Bronchial epithelial cell (primary cell): ENCODE measurements around the gene TUFT1. TPM values are rescaled to one million over a fixed set of nuclear protein-coding genes. Genes with fewer than 3 reads are reported as not detected.

Source experiments
- DNase-seq: peaks from one replicate; pipeline ENCODE4 v3.0.0-alpha.2; 2010; ENCODE audit warnings: low read depth
- FAIRE-seq: peaks from 2 replicates; lab custom pipeline; 2011; peaks lifted over from hg19 to GRCh38; lab: Jason Lieb, UNC
- H3K27me3 ChIP-seq: 2 replicates; pipeline ENCODE4 v1.5.1; 2011; ENCODE audit warnings: low read length; ENCODE audit not compliant: control insufficient read depth, insufficient read depth
- H3K36me3 ChIP-seq: 2 replicates; pipeline ENCODE4 v1.5.1; 2011; ENCODE audit warnings: low read length; ENCODE audit not compliant: control insufficient read depth, insufficient read depth
- H3K4me3 ChIP-seq: 2 replicates; pipeline ENCODE4 v1.5.1; 2011; ENCODE audit warnings: mild to moderate bottlenecking, low read depth, low read length, control low read depth
- CTCF ChIP-seq: IDR thresholded peaks from 2 replicates; pipeline ENCODE4 v1.5.1; 2011; ENCODE audit warnings: mild to moderate bottlenecking, moderate library complexity, low read length, control low read depth, inconsistent platforms; ENCODE audit not compliant: insufficient read depth, severe bottlenecking
- total RNA-seq: library from RNA; depleted of rRNA; stranded (reverse); fragments of >200 nt; gene quantifications from 2 replicates; pipeline ENCODE4 v1.2.1, GENCODE V29; 2014

Gene TUFT1
- total RNA-seq, 1 donor from 2014 or later: 25.0 TPM

- no peak for FAIRE-seq
- no peak for DNase-seq
Measured at GRCh38 chr1:151510020-151510405, 30.1 kb upstream of the TUFT1 start.

GRCh38 chr1:151510614-151510956 is 29.5 kb upstream of the TUFT1 start:
- no peak for FAIRE-seq
- Histone ChIP-seq H3K27me3 (no peaks in the 10 kb centered on the region), H3K36me3 (no peaks in the 10 kb centered on the region), H3K4me3 (peak overlapping the region; percentile 65)
- no peak for DNase-seq
- TF ChIP-seq CTCF: no peak

More at GRCh38 chr1:151510020-151510405, 30.1 kb upstream of the TUFT1 start:
- Histone ChIP-seq H3K4me3 (no peak overlapping the region), H3K36me3 (no peaks in the 10 kb centered on the region), H3K27me3 (no peaks in the 10 kb centered on the region)
- no peak for TF ChIP-seq CTCF

GRCh38 chr1:151510957-151511635 is 29.0 kb upstream of the TUFT1 start, which contains the start of gene CGN:
Gene CGN (plus strand): TSS chr1:151511387. CDS start chr1:151518520, 7,133 bp downstream.
- peak within 1 kb of the TSS; percentile 65 for H3K4me3 ChIP-seq
- DNase-seq (peak; percentile 66), FAIRE-seq (no peak)
- H3K27me3 ChIP-seq: no peaks in the 10 kb centered on the region
- H3K36me3 ChIP-seq: no peaks in the 10 kb centered on the region
- TF ChIP-seq CTCF: no peak

GRCh38 chr1:151511636-151512215 is 28.4 kb upstream of the TUFT1 start:
- H3K36me3 ChIP-seq: no peaks in the 10 kb centered on the region
- no peak for FAIRE-seq
- no peak for DNase-seq
- peak; percentile 19 for TF ChIP-seq CTCF
- peak overlapping the region; percentile 65 for H3K4me3 ChIP-seq
- no peaks in the 10 kb centered on the region for H3K27me3 ChIP-seq

- TF ChIP-seq CTCF: no peak
- peak; percentile 28 for DNase-seq
- peak; percentile 36 for FAIRE-seq
Measured at GRCh38 chr1:151512326-151512725, 27.8 kb upstream of the TUFT1 start.

More at GRCh38 chr1:151512326-151512725, 27.8 kb upstream of the TUFT1 start:
- H3K4me3 ChIP-seq: peak overlapping the region; percentile 65
- H3K36me3 ChIP-seq: no peaks in the 10 kb centered on the region
- no peaks in the 10 kb centered on the region for H3K27me3 ChIP-seq
